ENCODE measurements around the gene OCEL1. TPM values are rescaled to one million over a fixed set of nuclear protein-coding genes. Genes with fewer than 3 reads are reported as not detected.
A peak's percentile ranks its signal among the peaks of the same experiment; 100 is the strongest.

Gene OCEL1
- total and polyA plus RNA-seq, 2 of the 13 experiments (the other 11 are each of a cell fraction or from before 2014, with no cell fraction given) = 10.6 to 17.2 TPM

- TF ChIP-seq KIAA2018 (CRISPR knock-in tag; IDR thresholded peaks at IDR 0.05; ENCODE audit: borderline replicate concordance) (no peak), HHEX (CRISPR knock-in tag; IDR thresholded peaks at IDR 0.05) (no peak), TGIF2 (CRISPR knock-in tag; IDR thresholded peaks at IDR 0.05) (no peak), PAWR (CRISPR knock-in tag; IDR thresholded peaks at IDR 0.05; ENCODE audit: borderline replicate concordance) (no peak), ATF2 (CRISPR knock-in tag; IDR thresholded peaks at IDR 0.05) (0 out of 2 replicates have a peak, but pooled peaks have one; percentile 19), GLMP (CRISPR knock-in tag; IDR thresholded peaks at IDR 0.05; ENCODE audit: borderline replicate concordance) (no peak), SIN3B (IDR thresholded peaks at IDR 0.05; ENCODE audit: low read length) (no peak), ZNF460 (CRISPR knock-in tag; IDR thresholded peaks at IDR 0.05; ENCODE audit: borderline replicate concordance) (peak; percentile 80; the same call in 1 of the 2 replicates), NR2F2 (IDR thresholded peaks at IDR 0.05; ENCODE audit: borderline replicate concordance, low read depth) (peak; percentile 18; the same call in 1 of the 2 replicates), NFE2L1 (CRISPR knock-in tag; IDR thresholded peaks at IDR 0.05; ENCODE audit: borderline replicate concordance) (no peak), ZSCAN9 (CRISPR knock-in tag; IDR thresholded peaks at IDR 0.05; ENCODE audit: borderline replicate concordance) (no peak), ZBTB25 (CRISPR knock-in tag; IDR thresholded peaks at IDR 0.05) (0 out of 2 replicates have a peak, but pooled peaks have one; percentile 59), ZNF136 (CRISPR knock-in tag; IDR thresholded peaks at IDR 0.05; ENCODE audit: low read depth) (no peak), KMT2A (CRISPR knock-in tag; IDR thresholded peaks at IDR 0.05) (no peak)
Observed at GRCh38 chr19:17255150-17255621, 29.2 kb downstream of the OCEL1 start (continued).

All from HepG2 (cell line).